SK-N-SH treated with all-trans-retinoic acid at 6 μM for 48 hours (cell line): ENCODE measurements around the gene MAEL.

Experiments used
- CSDC2 ChIP-seq: fragments of 250-450 bp; sonication (Bioruptor Pico); IDR thresholded peaks from 2 replicates; pipeline ENCODE4 v1.5.0; 2020; ENCODE audit warnings: mild to moderate bottlenecking, moderate library complexity
- ISL1 ChIP-seq: fragments of 250-450 bp; sonication (Bioruptor Pico); IDR thresholded peaks from 2 replicates; pipeline ENCODE4 v2.1.2; 2022; ENCODE audit warnings: mild to moderate bottlenecking, moderate library complexity
- RARB ChIP-seq: fragments of 250-450 bp; sonication (Bioruptor Pico); IDR thresholded peaks from 2 replicates; pipeline ENCODE4 v1.8.0; 2021; ENCODE audit warnings: mild to moderate bottlenecking, moderate library complexity
- TOX ChIP-seq: fragments of 250-450 bp; sonication (Bioruptor Pico); IDR thresholded peaks from 2 replicates; pipeline ENCODE4 v1.8.0; 2021; ENCODE audit warnings: mild to moderate bottlenecking, moderate library complexity, borderline replicate concordance
- ZFP3 ChIP-seq: fragments of 250-450 bp; sonication (Bioruptor Pico); IDR thresholded peaks from 2 replicates; pipeline ENCODE4 v1.5.0; 2020; ENCODE audit warnings: mild to moderate bottlenecking, moderate library complexity
- ZNF565 ChIP-seq: fragments of 450-650 bp; formaldehyde crosslinking; conservative IDR thresholded peaks from 2 replicates; pipeline ENCODE4 v1.5.0; 2020; ENCODE audit warnings: low read depth, mild to moderate bottlenecking, moderate library complexity
- TF ChIP-seq, protein P1 (sequence below): fragments of 250-450 bp; sonication (Bioruptor Pico); IDR thresholded peaks from 2 replicates; pipeline ENCODE4 v1.5.0; 2020; ENCODE audit warnings: mild to moderate bottlenecking, moderate library complexity
- TF ChIP-seq, protein P2 (sequence below): fragments of 250-450 bp; sonication (Bioruptor Pico); IDR thresholded peaks from 2 replicates; pipeline ENCODE4 v1.8.0; 2020; ENCODE audit warnings: mild to moderate bottlenecking, moderate library complexity, borderline replicate concordance

DNA sequence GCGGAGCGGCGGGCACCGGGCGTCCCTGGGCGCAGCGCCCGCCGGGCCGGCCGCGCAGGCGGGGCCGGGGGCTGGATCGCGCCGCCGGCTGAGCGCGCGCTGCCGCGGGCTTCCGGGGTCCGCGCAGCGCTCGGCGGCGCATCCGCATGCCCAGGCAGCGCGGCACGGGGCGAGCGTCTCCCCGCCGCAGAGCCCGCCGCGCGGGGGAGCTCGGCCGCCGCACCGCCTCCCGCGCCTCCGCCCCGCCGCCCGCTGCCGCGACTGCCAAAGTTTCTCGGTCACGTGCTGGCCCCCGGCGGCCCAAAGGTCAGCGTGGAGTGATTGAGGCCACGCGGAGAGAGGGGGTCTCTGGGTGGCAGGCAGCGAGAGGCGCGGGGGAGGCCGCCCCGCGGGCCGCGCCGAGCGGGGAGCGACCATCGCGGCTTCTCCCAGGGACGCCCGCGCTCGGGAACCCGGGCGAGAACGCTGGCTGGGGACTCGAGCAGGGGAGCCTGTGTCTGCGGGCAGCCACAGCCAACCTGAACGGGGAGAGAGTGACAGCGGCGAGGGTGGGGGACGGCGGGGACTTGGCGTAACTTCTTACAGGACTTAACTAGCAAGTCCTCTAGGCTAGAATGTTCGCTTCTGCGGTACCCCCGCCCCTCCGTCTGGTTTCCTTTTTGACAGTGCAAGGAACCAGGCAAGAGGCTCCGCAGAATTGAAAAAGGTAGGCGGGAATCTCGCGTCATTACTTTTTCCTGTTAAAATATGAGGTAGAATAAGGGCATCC, 13.5 kb upstream of the MAEL start, which contains the start of gene ILDR2:
- TF ChIP-seq ZNF565 (no peak), ZFP3 (CRISPR knock-in tag) (no peak), TOX (CRISPR knock-in tag) (no peak), ISL1 (CRISPR knock-in tag) (no peak), CSDC2 (CRISPR knock-in tag) (no peak), RARB (CRISPR knock-in tag) (no peak)
- TF ChIP-seq, protein P1, sequence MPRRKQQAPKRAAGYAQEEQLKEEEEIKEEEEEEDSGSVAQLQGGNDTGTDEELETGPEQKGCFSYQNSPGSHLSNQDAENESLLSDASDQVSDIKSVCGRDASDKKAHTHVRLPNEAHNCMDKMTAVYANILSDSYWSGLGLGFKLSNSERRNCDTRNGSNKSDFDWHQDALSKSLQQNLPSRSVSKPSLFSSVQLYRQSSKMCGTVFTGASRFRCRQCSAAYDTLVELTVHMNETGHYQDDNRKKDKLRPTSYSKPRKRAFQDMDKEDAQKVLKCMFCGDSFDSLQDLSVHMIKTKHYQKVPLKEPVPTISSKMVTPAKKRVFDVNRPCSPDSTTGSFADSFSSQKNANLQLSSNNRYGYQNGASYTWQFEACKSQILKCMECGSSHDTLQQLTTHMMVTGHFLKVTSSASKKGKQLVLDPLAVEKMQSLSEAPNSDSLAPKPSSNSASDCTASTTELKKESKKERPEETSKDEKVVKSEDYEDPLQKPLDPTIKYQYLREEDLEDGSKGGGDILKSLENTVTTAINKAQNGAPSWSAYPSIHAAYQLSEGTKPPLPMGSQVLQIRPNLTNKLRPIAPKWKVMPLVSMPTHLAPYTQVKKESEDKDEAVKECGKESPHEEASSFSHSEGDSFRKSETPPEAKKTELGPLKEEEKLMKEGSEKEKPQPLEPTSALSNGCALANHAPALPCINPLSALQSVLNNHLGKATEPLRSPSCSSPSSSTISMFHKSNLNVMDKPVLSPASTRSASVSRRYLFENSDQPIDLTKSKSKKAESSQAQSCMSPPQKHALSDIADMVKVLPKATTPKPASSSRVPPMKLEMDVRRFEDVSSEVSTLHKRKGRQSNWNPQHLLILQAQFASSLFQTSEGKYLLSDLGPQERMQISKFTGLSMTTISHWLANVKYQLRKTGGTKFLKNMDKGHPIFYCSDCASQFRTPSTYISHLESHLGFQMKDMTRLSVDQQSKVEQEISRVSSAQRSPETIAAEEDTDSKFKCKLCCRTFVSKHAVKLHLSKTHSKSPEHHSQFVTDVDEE (CRISPR knock-in tag): no peak
- TF ChIP-seq, protein P2, sequence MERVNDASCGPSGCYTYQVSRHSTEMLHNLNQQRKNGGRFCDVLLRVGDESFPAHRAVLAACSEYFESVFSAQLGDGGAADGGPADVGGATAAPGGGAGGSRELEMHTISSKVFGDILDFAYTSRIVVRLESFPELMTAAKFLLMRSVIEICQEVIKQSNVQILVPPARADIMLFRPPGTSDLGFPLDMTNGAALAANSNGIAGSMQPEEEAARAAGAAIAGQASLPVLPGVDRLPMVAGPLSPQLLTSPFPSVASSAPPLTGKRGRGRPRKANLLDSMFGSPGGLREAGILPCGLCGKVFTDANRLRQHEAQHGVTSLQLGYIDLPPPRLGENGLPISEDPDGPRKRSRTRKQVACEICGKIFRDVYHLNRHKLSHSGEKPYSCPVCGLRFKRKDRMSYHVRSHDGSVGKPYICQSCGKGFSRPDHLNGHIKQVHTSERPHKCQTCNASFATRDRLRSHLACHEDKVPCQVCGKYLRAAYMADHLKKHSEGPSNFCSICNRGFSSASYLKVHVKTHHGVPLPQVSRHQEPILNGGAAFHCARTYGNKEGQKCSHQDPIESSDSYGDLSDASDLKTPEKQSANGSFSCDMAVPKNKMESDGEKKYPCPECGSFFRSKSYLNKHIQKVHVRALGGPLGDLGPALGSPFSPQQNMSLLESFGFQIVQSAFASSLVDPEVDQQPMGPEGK (CRISPR knock-in tag): no peak
